GM23338 (cell line): ENCODE measurements around the gene AAR2.

ENCODE experiments used
- CREB1 ChIP-seq: fragments of 250-450 bp; sonication (Bioruptor Pico); IDR thresholded peaks from 2 replicates; pipeline ENCODE4 v1.5.0; 2020; ENCODE audit warnings: low read depth, mild to moderate bottlenecking, moderate library complexity
- CTCF ChIP-seq, 2 experiments: fragments of 200-600 bp in 1 of 2; sonication (generic) in 1 of 2; conservative IDR thresholded peaks; 2 replicates each; pipeline versions ENCODE4 v1.5.1 to v1.6.1; 2016 to 2017; ENCODE audit warnings: antibody characterized with exemption in 2 of 2, low read depth in 2 of 2, mild to moderate bottlenecking in 2 of 2, moderate library complexity in 1 of 2
- ETS1 ChIP-seq: IDR thresholded peaks from 2 replicates; pipeline ENCODE4 v1.6.1; 2016; ENCODE audit warnings: antibody characterized with exemption
- EZH2 ChIP-seq: fragments of 200-600 bp; sonication (generic); IDR thresholded peaks from one replicate; pipeline ENCODE4 v1.8.0; 2017; ENCODE audit warnings: antibody characterized with exemption, mild to moderate bottlenecking, low read depth; ENCODE audit not compliant: unreplicated experiment
- EZH2phosphoT487 ChIP-seq: fragments of 200-600 bp; sonication (generic); IDR thresholded peaks from one replicate; pipeline ENCODE4 v1.8.1; 2018; ENCODE audit warnings: antibody characterized with exemption; ENCODE audit not compliant: unreplicated experiment
- JUNB ChIP-seq: IDR thresholded peaks from one replicate; pipeline ENCODE4 v1.6.1; 2016; ENCODE audit warnings: antibody characterized with exemption; ENCODE audit not compliant: unreplicated experiment
- NANOG ChIP-seq: IDR thresholded peaks from 2 replicates; pipeline ENCODE4 v1.6.1; 2016; ENCODE audit warnings: antibody characterized with exemption, borderline replicate concordance
- POLR2AphosphoS5 ChIP-seq: IDR thresholded peaks from 2 replicates; pipeline ENCODE4 v1.6.1; 2016; ENCODE audit warnings: antibody characterized with exemption, low read depth
- REST ChIP-seq: IDR thresholded peaks from one replicate; pipeline ENCODE4 v1.6.1; 2018; ENCODE audit warnings: antibody characterized with exemption; ENCODE audit not compliant: unreplicated experiment
- STAT1 ChIP-seq: IDR thresholded peaks from one replicate; pipeline ENCODE4 v1.6.1; 2016; ENCODE audit warnings: antibody characterized with exemption; ENCODE audit not compliant: unreplicated experiment
- ZNF114 ChIP-seq: fragments of 250-450 bp; sonication (Bioruptor Pico); IDR thresholded peaks from 2 replicates; pipeline ENCODE4 v1.5.0; 2020; ENCODE audit warnings: mild to moderate bottlenecking, moderate library complexity
- ZNF331 ChIP-seq: fragments of 250-450 bp; sonication (Bioruptor Pico); IDR thresholded peaks from 2 replicates; pipeline ENCODE4 v1.5.0; 2020; ENCODE audit warnings: low read depth, mild to moderate bottlenecking, moderate library complexity
- TF ChIP-seq, protein P1 (sequence below): fragments of 250-450 bp; sonication (Bioruptor Pico); IDR thresholded peaks from 2 replicates; pipeline ENCODE4 v1.5.0; 2020; ENCODE audit warnings: mild to moderate bottlenecking, moderate library complexity

GRCh38 chr20:36197271-36197670 lies 39.0 kb upstream of the AAR2 start:
- TF ChIP-seq CTCF (conservative IDR thresholded peaks at IDR 0.05; ENCODE audit: low read depth in 2 of 2) (no peak), EZH2 (no peak), EZH2phosphoT487 (no peak), REST (no peak), CREB1 (CRISPR knock-in tag) (no peak), POLR2AphosphoS5 (no peak), JUNB (no peak), NANOG (no peak), ETS1 (no peak), STAT1 (no peak), ZNF331 (CRISPR knock-in tag) (no peak), ZNF114 (CRISPR knock-in tag) (no peak)
- TF ChIP-seq, protein P1, sequence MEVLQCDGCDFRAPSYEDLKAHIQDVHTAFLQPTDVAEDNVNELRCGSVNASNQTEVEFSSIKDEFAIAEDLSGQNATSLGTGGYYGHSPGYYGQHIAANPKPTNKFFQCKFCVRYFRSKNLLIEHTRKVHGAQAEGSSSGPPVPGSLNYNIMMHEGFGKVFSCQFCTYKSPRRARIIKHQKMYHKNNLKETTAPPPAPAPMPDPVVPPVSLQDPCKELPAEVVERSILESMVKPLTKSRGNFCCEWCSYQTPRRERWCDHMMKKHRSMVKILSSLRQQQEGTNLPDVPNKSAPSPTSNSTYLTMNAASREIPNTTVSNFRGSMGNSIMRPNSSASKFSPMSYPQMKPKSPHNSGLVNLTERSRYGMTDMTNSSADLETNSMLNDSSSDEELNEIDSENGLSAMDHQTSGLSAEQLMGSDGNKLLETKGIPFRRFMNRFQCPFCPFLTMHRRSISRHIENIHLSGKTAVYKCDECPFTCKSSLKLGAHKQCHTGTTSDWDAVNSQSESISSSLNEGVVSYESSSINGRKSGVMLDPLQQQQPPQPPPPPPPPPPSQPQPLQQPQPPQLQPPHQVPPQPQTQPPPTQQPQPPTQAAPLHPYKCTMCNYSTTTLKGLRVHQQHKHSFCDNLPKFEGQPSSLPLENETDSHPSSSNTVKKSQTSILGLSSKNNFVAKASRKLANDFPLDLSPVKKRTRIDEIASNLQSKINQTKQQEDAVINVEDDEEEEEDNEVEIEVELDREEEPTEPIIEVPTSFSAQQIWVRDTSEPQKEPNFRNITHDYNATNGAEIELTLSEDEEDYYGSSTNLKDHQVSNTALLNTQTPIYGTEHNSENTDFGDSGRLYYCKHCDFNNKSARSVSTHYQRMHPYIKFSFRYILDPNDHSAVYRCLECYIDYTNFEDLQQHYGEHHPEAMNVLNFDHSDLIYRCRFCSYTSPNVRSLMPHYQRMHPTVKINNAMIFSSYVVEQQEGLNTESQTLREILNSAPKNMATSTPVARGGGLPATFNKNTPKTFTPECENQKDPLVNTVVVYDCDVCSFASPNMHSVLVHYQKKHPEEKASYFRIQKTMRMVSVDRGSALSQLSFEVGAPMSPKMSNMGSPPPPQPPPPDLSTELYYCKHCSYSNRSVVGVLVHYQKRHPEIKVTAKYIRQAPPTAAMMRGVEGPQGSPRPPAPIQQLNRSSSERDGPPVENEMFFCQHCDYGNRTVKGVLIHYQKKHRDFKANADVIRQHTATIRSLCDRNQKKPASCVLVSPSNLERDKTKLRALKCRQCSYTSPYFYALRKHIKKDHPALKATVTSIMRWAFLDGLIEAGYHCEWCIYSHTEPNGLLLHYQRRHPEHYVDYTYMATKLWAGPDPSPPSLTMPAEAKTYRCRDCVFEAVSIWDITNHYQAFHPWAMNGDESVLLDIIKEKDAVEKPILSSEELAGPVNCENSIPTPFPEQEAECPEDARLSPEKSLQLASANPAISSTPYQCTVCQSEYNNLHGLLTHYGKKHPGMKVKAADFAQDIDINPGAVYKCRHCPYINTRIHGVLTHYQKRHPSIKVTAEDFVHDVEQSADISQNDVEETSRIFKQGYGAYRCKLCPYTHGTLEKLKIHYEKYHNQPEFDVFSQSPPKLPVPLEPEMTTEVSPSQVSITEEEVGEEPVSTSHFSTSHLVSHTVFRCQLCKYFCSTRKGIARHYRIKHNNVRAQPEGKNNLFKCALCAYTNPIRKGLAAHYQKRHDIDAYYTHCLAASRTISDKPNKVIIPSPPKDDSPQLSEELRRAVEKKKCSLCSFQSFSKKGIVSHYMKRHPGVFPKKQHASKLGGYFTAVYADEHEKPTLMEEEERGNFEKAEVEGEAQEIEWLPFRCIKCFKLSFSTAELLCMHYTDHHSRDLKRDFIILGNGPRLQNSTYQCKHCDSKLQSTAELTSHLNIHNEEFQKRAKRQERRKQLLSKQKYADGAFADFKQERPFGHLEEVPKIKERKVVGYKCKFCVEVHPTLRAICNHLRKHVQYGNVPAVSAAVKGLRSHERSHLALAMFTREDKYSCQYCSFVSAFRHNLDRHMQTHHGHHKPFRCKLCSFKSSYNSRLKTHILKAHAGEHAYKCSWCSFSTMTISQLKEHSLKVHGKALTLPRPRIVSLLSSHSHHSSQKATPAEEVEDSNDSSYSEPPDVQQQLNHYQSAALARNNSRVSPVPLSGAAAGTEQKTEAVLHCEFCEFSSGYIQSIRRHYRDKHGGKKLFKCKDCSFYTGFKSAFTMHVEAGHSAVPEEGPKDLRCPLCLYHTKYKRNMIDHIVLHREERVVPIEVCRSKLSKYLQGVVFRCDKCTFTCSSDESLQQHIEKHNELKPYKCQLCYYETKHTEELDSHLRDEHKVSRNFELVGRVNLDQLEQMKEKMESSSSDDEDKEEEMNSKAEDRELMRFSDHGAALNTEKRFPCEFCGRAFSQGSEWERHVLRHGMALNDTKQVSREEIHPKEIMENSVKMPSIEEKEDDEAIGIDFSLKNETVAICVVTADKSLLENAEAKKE (CRISPR knock-in tag): no peak
